Breast epithelium (tissue), 4 donors: ENCODE data around the gene TAPBPL. TPM values are rescaled to one million over a fixed set of nuclear protein-coding genes. Genes with fewer than 3 reads are reported as not detected.

Experiments
- DNase-seq, 2 donors: peaks; one replicate each; pipeline ENCODE4 v3.0.0-alpha.2; 2019; ENCODE audit warnings: low spot score in 2 of 2
- H3K27ac ChIP-seq, 2 donors: fragments of 200-600 bp; sonication (generic) in 1 of 2; one replicate each; pipeline ENCODE4 v1.5.1; 2016 to 2019; ENCODE audit warnings: mild to moderate bottlenecking in 1 of 2
- H3K27me3 ChIP-seq, 2 donors: fragments of 200-600 bp; sonication (generic) in 1 of 2; one replicate each; pipeline versions ENCODE4 v1.5.1 to v1.6.0; 2017 to 2019; ENCODE audit warnings: control low read depth in 1 of 2, mild to moderate bottlenecking in 1 of 2
- H3K36me3 ChIP-seq: fragments of 200-600 bp; one replicate; pipeline ENCODE4 v1.5.1; 2019
- H3K4me1 ChIP-seq, 2 donors: fragments of 200-600 bp; sonication (generic); one replicate each; pipeline ENCODE4 v1.5.1; 2016 to 2019; ENCODE audit warnings: control low read depth in 1 of 2
- H3K4me3 ChIP-seq, 3 donors: fragments of 200-600 bp; sonication (generic); 1 replicate in 2 of 3; 2 replicates in 1 of 3; pipeline ENCODE4 v1.5.1; 2016 to 2019; ENCODE audit warnings: mild to moderate bottlenecking in 3 of 3, moderate library complexity in 2 of 3
- H3K9me3 ChIP-seq, 2 donors: fragments of 200-600 bp; sonication (generic) in 1 of 2; one replicate each; pipeline ENCODE4 v1.5.1; 2016 to 2019; ENCODE audit warnings: control low read depth in 1 of 2
- POLR2A ChIP-seq: fragments of 450-650 bp; IDR thresholded peaks from one replicate; pipeline ENCODE4 v1.6.1; 2016; ENCODE audit warnings: antibody characterized with exemption, mild to moderate bottlenecking, moderate library complexity
- POLR2AphosphoS5 ChIP-seq, 3 donors: sonication (generic); formaldehyde crosslinking; IDR thresholded peaks; one replicate each; pipeline ENCODE4 v1.6.1; 2017; ENCODE audit warnings: antibody characterized with exemption in 3 of 3
- intact Hi-C: fragments of 100-400 bp; cut with DNase I; formaldehyde crosslinking; loops from one replicate; pipeline ENCODE4 v1.15.1; 2023; ENCODE audit warnings: low total_unique reads
- total RNA-seq, 3 donors: library from RNA; depleted of rRNA; stranded (reverse); fragments of >200 nt; gene quantifications; one replicate each; pipeline ENCODE4 v1.1.0, GENCODE V29; 2016
- TF ChIP-seq, protein P1 (sequence below), 3 donors: fragments of 450-650 bp; IDR thresholded peaks; one replicate each; pipeline ENCODE4 v1.5.1; 2016 to 2017; ENCODE audit warnings: antibody characterized with exemption in 3 of 3, mild to moderate bottlenecking in 3 of 3, moderate library complexity in 3 of 3

Gene TAPBPL
- total RNA-seq, 3 donors from 2014 or later, result 16.5 to 24.6 (median 22.9) TPM

DNA sequence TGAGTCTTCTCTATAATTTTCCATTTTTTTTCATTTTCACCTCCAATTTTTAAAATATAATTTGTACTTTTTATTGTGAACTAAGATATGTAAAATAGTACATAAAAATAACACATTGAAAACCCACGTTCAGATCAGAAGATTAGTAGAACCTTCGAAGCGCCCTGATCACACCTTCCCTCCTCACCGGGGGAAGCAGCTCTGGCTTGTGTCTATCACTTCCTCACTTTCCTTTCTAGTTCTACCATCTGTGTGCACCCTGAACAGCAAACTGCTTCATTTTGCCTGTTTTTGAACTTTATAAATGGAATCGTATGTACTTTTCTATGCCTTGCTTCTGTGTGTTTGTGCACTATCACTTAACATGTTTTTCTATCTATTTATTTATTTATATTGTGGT, 18.9 kb upstream of the TAPBPL start:
- Histone ChIP-seq H3K27me3 (no peaks in the 10 kb centered on the region), H3K4me1 (peaks cover 0 to 3% of the 10 kb centered on the region in 2 donors), H3K27ac (no peak overlapping the region), H3K9me3 (no peaks in the 10 kb centered on the region), H3K36me3 (no peaks in the 10 kb centered on the region), H3K4me3 (no peak overlapping the region)
- no peak for DNase-seq
- TF ChIP-seq POLR2A (no peak), POLR2AphosphoS5 (IDR thresholded peaks at IDR 0.05) (no peak)
- TF ChIP-seq, protein P1, sequence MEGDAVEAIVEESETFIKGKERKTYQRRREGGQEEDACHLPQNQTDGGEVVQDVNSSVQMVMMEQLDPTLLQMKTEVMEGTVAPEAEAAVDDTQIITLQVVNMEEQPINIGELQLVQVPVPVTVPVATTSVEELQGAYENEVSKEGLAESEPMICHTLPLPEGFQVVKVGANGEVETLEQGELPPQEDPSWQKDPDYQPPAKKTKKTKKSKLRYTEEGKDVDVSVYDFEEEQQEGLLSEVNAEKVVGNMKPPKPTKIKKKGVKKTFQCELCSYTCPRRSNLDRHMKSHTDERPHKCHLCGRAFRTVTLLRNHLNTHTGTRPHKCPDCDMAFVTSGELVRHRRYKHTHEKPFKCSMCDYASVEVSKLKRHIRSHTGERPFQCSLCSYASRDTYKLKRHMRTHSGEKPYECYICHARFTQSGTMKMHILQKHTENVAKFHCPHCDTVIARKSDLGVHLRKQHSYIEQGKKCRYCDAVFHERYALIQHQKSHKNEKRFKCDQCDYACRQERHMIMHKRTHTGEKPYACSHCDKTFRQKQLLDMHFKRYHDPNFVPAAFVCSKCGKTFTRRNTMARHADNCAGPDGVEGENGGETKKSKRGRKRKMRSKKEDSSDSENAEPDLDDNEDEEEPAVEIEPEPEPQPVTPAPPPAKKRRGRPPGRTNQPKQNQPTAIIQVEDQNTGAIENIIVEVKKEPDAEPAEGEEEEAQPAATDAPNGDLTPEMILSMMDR (IDR thresholded peaks at IDR 0.05), result no peak
- intact Hi-C loops, result no loop called here

DNA sequence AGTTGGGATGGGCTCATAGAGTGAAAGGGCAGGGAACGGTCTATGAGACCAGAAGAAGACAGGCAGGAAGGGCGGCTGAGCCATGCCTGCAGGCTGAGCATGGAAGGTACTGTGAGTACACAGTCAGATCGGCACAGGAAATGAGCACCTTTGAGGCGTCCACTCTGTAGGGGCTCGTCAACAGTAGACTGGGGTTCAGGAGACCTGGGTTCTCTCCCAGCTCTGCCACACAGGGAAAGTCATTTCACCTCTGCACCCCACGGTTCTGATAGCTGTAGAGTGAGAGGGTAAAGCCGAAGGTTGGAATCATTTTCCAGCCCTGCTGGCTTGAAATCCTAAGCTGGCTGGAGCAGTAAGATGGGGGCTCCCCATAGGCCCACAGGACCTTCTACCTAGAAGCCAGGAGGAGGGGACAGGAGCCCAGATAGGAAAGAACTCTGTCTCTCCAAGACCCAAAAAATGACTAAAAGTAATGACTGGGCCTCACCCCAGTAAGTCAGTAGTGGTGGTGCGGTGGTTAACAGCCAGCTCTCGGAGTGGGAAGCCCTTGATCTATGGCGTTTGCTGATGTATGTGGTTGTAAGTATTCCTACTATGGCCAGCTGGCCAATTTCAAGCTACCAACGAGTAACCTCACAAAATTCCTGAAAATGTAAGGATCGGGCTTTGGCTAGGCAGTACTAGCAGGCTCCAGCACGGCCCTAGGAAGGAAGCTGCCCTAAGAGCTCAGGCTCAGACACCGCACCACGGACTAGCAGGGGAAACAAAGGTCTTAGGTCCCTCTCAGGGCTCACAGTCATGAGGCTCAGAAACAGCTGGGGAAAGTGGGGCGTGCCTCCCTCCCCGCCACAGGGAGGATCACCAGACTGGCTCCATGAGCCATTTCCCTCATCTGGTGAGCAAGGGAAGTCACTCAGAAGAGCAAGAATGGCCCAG, 17.4 kb upstream of the TAPBPL start:
- no peaks in the 10 kb centered on the region for H3K9me3 ChIP-seq
- no peaks in the 10 kb centered on the region for H3K36me3 ChIP-seq
- H3K27me3 ChIP-seq, result no peaks in the 10 kb centered on the region
- H3K4me3 ChIP-seq, result no peak overlapping the region
- H3K4me1 ChIP-seq, result peaks cover 0 to 3% of the 10 kb centered on the region in 2 donors
- TF ChIP-seq POLR2A, result no peak
- no peak for TF ChIP-seq POLR2AphosphoS5 (IDR thresholded peaks at IDR 0.05)
- TF ChIP-seq, protein P1 (IDR thresholded peaks at IDR 0.05), result no peak
- DNase-seq, result no peak
- H3K27ac ChIP-seq, result no peak overlapping the region
- intact Hi-C loops, result no loop called here

DNA sequence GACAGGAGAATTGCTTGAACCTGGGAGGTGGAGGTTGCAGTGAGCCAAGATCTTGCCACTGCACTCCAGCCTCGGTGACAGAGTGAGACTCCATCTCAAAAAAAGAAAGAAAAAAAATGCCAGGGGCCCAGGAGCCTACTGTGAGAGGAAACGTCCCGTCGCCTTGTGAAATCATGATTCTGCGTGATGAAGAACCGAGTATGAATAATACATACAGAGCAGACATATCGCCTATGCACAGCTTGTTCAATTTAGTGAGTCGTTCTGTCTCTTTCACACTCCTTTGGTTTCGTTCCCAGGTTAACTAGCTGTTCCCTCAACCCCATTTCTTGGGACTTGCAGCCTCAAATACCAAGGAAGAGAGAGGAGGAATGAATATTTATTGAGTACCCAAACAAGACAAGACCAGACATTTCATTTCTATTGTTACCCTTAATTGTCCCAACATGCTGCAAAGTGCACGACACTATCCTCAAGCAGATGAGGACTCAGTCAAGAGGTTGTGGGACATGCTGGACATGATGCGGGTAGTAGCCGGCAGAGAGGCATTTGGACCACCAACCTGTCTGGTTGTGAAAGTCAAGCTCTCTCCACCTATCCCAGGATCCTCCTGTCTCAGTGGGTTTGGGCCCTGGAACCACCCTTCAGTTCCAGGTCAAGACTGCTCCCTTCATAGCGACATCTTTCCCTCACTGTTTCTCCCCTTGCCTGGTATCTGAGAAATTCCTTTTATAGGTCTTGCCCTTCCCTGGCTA, 15.7 kb upstream of the TAPBPL start:
- Histone ChIP-seq H3K27ac (no peak overlapping the region), H3K9me3 (no peaks in the 10 kb centered on the region), H3K27me3 (no peaks in the 10 kb centered on the region), H3K4me1 (no peaks in the 10 kb centered on the region), H3K4me3 (no peak overlapping the region), H3K36me3 (no peaks in the 10 kb centered on the region)
- TF ChIP-seq POLR2A, result no peak
- TF ChIP-seq, protein P1 (IDR thresholded peaks at IDR 0.05), result no peak
- intact Hi-C loops, result no loop called here
- no peak for DNase-seq

DNA sequence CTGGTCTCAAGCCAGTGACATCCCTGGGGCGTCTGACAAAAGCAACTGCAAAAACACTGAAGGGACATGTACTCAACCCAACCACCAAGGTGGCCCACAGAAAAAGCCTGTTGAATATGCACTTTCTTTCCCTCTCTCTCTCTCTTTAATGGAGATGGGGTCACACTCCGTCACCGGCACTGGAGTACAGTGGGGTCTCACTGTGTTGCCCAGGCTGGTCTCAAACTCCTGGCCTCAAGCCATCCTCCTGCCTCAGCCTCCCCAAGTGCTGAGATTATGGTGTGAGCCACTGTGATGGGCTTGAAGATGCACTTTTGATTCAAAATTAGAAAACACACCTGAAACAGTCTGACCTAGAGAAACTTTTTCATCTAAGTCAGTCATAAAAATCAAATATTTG, 14.3 kb upstream of the TAPBPL start:
- H3K36me3 ChIP-seq, result no peaks in the 10 kb centered on the region
- no peaks in the 10 kb centered on the region for H3K9me3 ChIP-seq
- TF ChIP-seq POLR2A (no peak), POLR2AphosphoS5 (IDR thresholded peaks at IDR 0.05) (no peak)
- TF ChIP-seq, protein P1 (IDR thresholded peaks at IDR 0.05), result no peak
- no peak overlapping the region for H3K27ac ChIP-seq
- H3K4me3 ChIP-seq, result no peak overlapping the region
- DNase-seq, result no peak
- H3K4me1 ChIP-seq, result no peaks in the 10 kb centered on the region
- intact Hi-C loops, result no loop called here
- H3K27me3 ChIP-seq, result no peaks in the 10 kb centered on the region

DNA sequence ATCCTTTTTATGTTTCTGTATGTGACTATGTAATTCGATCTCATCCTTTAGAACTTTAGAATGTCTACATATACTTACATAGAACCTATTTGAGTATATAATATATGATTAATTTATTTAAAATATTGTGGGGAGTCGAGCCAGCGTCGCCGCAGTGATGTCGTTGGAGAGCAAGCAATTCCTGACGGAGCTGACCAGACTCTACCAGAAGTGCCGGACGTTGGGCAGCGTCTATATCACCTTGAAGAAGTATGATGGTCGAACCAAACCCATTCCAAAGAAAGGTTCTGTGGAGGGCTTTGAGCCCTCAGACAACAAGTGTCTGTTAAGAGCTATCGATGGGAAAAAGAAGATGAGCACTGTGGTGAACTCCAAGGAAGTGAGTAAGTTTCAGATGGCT, 13.5 kb upstream of the TAPBPL start:
- no peak for DNase-seq
- intact Hi-C loops, result no loop called here

More for the DNA sequence above, 13.5 kb upstream of the TAPBPL start:
- Histone ChIP-seq H3K9me3 (no peaks in the 10 kb centered on the region), H3K27ac (no peak overlapping the region), H3K27me3 (no peaks in the 10 kb centered on the region), H3K36me3 (no peaks in the 10 kb centered on the region), H3K4me3 (no peak overlapping the region), H3K4me1 (no peaks in the 10 kb centered on the region)
- TF ChIP-seq POLR2A (no peak), POLR2AphosphoS5 (IDR thresholded peaks at IDR 0.05) (no peak)
- TF ChIP-seq, protein P1 (IDR thresholded peaks at IDR 0.05), result no peak
